Ramos (cell line): ENCODE data around the gene CDH4.

ENCODE experiments used
- in situ Hi-C: fragments of 300-500 bp; cut with MboI; formaldehyde crosslinking; loops from one replicate; pipeline ENCODE4 v1.14.3; 2022; ENCODE audit warnings: low sequenced_read_pairs; ENCODE audit not compliant: unreplicated experiment

The CDH4 gene

DNA sequence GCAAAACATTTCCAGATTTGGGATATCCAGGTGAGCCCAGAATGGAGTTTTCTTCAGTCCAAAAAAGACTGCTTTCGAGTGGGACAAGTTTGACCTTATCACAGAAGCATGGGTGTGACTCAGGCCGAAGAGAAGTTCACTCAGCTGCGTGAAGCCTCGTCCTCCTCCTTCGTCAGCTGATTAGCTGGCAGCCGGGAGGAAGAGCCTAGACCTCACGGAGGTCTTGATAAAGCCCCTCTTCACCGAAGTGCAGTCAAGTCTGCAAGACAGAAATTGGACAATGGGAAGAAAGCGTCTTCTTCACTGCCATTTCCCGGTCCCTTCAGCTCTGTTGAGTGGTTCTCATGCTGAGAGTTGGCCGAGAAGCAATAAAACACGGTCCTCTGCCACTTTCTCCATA lies 449.7 kb downstream of the CDH4 start:
- in situ Hi-C loops = no loop called here

- in situ Hi-C loops = no loop called here
These were observed 450.2 kb downstream of the CDH4 start for GRCh38 chr20:61702246-61702645.

DNA sequence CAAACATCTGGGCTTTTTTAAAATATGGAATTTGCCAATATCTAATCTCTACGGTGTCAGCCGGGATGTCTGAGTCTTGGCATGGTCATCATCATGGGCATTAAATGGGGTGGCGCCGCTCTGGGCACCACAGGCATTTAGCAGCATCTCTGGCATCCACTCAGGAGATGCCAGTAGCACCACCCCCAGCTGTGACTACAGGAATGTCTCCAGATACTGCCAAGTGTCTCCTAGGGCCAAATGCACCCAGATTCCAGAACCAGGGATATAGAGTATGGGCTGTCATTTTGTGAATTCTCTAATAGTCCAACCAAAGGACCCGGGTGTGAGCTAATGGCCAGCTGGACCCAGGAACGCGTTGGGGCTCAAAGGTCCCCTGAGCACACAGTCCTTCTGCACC lies 452.6 kb downstream of the CDH4 start:
- in situ Hi-C loops = no loop called here

DNA sequence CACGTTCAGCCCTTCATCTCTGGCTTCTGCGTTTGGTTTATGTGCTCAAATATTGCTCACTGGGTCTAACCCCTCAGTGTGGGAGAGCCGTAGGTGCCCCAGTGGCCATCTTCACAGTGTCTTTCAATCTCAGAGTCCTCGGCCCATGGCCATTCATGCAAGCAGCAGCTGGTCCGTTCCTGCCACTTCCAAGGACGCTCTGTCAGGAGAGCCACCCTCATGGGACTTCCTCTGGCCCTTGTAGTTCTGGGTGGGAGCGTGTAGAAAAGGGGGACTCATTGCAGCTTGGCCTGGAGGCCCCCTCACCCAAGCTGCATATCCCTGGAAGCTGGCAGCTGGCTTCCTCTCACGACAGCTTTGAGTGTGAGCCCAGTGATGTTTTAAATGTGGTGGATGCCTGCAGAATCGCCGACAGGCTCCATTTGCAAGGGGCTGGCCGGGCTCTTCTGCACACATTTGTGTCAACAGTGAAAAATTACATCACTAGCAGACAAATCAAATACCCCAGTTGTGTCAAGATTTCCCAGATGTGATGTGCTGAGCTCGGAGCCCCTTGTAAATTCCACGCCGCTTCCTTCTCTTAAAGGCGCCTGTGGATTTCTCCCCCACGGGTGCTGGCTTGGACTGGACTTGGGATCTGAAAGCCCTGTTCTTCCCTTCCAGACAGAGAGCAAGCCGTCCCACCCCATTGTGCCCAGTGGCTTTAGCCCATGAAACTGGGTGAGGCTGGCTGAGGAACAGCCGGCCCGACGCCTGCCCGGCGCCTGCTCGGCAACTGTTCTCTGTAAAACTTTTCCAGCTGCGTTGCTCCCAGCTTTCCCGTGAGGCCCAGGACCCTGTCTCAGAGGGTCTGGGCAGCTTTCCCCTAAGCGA lies 453.6 kb downstream of the CDH4 start:
- in situ Hi-C loops = no loop called here

- in situ Hi-C loops = no loop called here
These were observed 454.3 kb downstream of the CDH4 start for GRCh38 chr20:61706259-61706961.

DNA sequence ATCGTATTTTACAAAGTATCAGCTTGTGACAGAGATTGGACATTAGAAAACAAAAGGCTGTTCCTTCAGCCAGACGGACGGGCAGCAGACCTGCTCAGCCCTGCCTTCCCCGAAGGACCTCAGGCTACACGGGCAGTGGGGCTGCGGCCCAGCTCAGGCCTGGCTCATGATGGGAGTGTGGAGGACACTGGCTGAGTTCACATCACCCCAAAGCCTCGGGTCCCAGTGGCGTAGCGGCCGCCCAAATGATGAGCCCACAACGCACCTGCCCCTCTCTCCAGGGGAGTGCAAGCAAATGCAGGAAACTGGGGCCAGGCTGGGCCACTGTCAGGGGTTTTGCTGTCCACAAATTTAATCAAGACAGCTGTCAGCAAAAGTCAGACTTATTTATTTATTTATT lies 456.8 kb downstream of the CDH4 start:
- in situ Hi-C loops = no loop called here

DNA sequence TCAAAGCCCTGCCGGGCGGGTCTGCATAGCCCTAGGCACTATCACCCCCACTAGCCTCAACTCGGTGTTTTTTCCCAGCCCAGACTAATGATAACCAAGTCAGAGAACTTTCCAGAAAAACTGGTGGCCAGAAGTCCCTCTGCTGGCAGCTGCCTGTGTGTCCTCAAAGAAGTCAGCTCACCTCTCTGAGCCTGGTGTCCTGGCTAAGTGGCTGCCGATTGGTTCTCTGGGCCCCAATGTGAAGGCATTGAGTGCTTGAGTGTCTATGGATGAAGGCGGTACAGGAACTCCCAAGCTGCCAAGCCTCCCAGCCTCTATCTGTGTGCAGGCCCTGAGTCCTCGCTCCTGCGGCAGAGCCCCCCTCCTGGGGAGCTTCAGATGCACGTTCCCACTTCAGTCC lies 458.0 kb downstream of the CDH4 start:
- in situ Hi-C loops = no loop called here

- in situ Hi-C loops = no loop called here
These were observed 460.6 kb downstream of the CDH4 start for GRCh38 chr20:61712688-61713087.

DNA sequence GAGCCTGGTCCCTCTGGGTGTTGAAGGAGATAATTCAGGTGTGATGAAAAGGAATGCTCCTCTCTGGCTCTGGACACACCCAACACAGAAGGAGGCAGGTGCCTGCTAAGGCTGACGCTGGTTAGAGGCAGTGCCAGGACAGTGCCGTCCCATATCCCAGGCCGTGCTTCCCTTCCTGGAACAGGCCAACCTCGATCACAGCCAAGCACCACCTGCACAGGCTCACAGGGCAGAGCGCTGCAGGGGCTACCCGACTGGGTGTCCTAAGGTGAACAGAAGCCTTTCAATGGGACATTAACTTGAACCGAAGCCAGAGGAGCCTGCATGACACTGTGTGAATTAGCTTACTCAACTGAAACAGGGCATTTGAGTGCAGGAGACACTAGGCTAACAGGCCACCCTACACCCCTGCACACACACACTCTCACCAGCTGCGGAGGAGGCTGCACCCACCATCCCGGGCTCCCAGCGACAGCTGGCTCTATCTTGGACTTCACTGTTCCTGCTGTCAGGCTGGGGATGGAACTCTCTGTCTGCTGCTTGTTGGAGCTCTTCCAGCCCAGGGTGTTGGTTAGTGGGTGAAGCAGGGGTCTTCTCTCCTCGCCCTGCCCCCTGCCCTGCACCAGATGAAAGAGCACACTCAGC lies 466.4 kb downstream of the CDH4 start:
- in situ Hi-C loops = no loop called here

- in situ Hi-C loops = no loop called here
These were observed 467.8 kb downstream of the CDH4 start for GRCh38 chr20:61719691-61720347.

DNA sequence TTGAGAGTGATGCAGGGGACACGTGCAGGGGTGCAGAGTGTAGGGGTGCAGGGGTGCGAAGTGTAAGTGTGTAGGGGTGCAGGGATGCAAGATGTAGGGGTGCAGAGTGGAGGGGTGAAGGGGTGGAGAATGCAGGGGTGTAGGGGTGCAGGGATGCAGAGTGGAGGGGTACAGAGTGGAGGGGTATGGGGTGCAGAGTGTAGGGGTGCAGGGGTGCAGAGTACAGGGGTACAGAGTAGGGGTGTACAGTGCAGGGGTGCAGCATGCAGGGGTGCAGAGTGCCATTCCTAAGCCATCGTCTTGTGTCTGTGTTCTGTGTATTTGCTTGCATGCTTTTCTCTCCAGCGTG lies 468.3 kb downstream of the CDH4 start:
- in situ Hi-C loops = no loop called here

- in situ Hi-C loops = no loop called here
These were observed 470.2 kb downstream of the CDH4 start for GRCh38 chr20:61722146-61722678.

GRCh38 chr20:61723529-61724257 lies 471.6 kb downstream of the CDH4 start:
- in situ Hi-C loops = no loop called here

GRCh38 chr20:61724376-61724775 lies 472.3 kb downstream of the CDH4 start:
- in situ Hi-C loops = no loop called here

DNA sequence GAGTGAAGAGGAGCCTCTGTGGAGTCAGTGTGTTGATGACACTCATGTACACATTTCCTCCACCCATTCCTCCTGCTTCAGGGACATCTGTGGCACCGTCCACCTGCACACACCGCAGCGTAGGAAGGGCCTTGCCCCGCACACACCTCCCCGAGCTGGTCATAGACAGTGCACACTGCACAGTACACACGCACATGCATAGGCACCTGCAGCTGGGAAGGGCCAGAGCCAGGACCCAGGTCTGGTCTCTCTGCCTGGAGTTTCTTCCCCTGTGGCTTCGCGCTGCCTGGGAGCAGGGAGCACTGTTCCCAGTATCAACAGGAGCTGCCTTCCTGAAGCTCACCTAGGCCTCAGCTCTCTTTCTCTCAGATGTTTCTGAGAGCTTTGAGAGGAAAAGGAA lies 473.1 kb downstream of the CDH4 start:
- in situ Hi-C loops = no loop called here

DNA sequence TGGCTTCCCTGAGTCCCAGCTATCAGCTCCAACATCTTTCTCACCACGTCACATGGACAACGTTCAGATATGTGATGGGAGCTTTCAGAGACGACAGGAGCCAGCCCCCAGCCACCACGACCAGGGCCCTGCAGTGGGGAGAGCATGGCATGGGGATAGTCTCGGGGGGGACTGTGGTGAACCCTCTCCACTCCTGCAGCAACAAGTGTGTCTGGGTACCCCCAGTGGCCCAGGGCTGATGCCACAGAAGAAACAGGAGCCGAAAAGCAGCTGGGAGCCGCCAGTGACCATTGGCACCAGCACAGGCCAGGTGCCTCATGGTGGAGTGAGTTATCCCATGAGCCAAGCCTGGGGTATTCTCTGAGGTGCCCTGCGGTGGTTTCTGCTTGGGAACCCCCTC lies 473.9 kb downstream of the CDH4 start:
- in situ Hi-C loops = no loop called here

GRCh38 chr20:61726979-61727378 lies 474.9 kb downstream of the CDH4 start:
- in situ Hi-C loops = no loop called here

GRCh38 chr20:61727761-61728160 lies 475.7 kb downstream of the CDH4 start:
- in situ Hi-C loops = no loop called here

DNA sequence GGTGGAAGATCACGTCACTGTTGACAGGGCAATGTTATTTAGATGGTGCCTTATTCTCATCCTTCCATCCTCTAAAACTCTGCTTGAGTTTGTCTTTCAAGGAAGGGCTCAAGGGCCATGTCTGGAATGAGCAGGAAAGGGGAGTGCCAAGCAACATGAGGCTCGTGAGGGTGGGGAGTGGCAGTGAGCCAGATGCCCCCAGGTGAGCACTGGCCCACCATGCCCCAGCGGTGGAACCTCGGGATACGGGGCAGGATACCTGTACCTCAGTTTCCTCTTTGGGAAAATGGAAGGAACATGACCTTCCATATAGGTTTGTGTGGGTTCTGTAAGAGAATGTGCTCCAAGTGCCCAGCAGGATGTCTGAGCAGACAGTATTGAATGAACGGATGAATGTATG lies 476.3 kb downstream of the CDH4 start:
- in situ Hi-C loops = no loop called here
